ENCODE data around the gene CTSZ. TPM values are rescaled to one million over a fixed set of nuclear protein-coding genes. Genes with fewer than 3 reads are reported as not detected.

Gene CTSZ
- total RNA-seq, 1 experiment from 2014 or later = 37.6 TPM

DNA sequence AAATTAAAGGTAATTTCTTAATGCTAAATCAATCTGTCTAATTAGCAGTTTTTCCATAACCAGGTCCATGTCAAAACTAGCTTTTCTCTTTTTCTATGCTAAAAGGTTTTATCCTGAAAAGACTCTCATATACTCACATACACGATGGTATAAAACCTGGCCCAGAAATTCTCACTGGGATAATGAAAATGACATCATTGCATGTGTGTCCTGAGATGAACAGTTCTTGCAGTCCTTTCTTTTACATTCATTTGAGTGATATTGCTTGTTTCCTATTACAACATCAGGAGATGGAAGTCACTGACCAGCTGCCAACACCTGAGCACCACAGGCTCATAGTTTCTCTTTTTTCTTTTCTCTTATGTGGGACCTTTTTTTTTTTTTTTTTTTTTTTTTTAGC lies 43.4 kb upstream of the CTSZ start:
- 0 out of 2 replicates have a peak, but pooled peaks cover 2% of the 10 kb centered on the region for H3K4me1 ChIP-seq (ENCODE audit: insufficient read depth, low read length)
- H4K8ac ChIP-seq (replicated peaks; ENCODE audit: insufficient read length, low read depth, low read length) = no peak overlapping the region
- H2AFZ ChIP-seq (ENCODE audit: low read length) = no peak overlapping the region
- no peaks in the 10 kb centered on the region for H3K23me2 ChIP-seq (ENCODE audit: insufficient read length, low read depth, low read length, poor library complexity, severe bottlenecking)
- no peak overlapping the region for H3K4ac ChIP-seq (ENCODE audit: low read depth, low read length)
- no peaks in the 10 kb centered on the region for H3K27me3 ChIP-seq (ENCODE audit: insufficient read depth, low read length)
- Mint-ChIP-seq H3K4me1 (no peaks in the 10 kb centered on the region), H3K4me3 (no peak overlapping the region), H3K27ac (no peak overlapping the region), H3K9me3 (no peaks in the 10 kb centered on the region), H3K36me3 (ENCODE audit: insufficient read depth in 1 of 3, low read depth in 3 of 3) (no peaks in the 10 kb centered on the region), H3K27me3 (ENCODE audit: low read depth) (peaks cover 39% of the 10 kb centered on the region)
- no peak overlapping the region for H3K27ac ChIP-seq (ENCODE audit: insufficient read length, low read depth, low read length)
- H2BK20ac ChIP-seq (ENCODE audit: low read depth, low read length, poor library complexity, severe bottlenecking) = no peak overlapping the region
- no peak overlapping the region for H3K23ac ChIP-seq (ENCODE audit: insufficient read length, low read depth, low read length)
- no peaks in the 10 kb centered on the region for H4K20me1 ChIP-seq (ENCODE audit: control insufficient read depth, insufficient read depth, insufficient read length)
- H4K5ac ChIP-seq (ENCODE audit: insufficient read length, low read depth, low read length) = no peak overlapping the region
- H3K56ac ChIP-seq (ENCODE audit: insufficient read length, low read depth, low read length) = no peak overlapping the region
- no peak overlapping the region for H3K18ac ChIP-seq (ENCODE audit: insufficient read length, low read depth, low read length)
- no peak for DNase-seq
- TF ChIP-seq CTCF (conservative IDR thresholded peaks at IDR 0.05) = no peak
- H2BK120ac ChIP-seq (ENCODE audit: low read depth, low read length, poor library complexity, severe bottlenecking) = no peak overlapping the region
- no peak overlapping the region for H3K14ac ChIP-seq (ENCODE audit: insufficient read depth, low read length)
- no CpG with 5 or more reads among the region's 1 CpG for WGBS (ENCODE audit: extremely low coverage, insufficient read length, low lambda C conversion rate)
- no peak overlapping the region for H2AK5ac ChIP-seq (ENCODE audit: insufficient read length, low read length)
- H3K4me2 ChIP-seq (ENCODE audit: insufficient read depth, insufficient read length, low read length) = no peak overlapping the region
- H3K79me2 ChIP-seq (ENCODE audit: insufficient read depth, low read length) = no peaks in the 10 kb centered on the region
- H3T11ph ChIP-seq (ENCODE audit: low read length) = no peak overlapping the region
- H2BK15ac ChIP-seq (ENCODE audit: low read depth, low read length) = no peak overlapping the region
- H2BK12ac ChIP-seq (ENCODE audit: insufficient read length, low read depth, low read length) = no peak overlapping the region
- no peaks in the 10 kb centered on the region for H3K9me3 ChIP-seq (ENCODE audit: control insufficient read depth, low read depth, low read length)
- no peak overlapping the region for H2BK5ac ChIP-seq (ENCODE audit: insufficient read length, low read length)
- no peaks in the 10 kb centered on the region for H3K79me1 ChIP-seq (ENCODE audit: insufficient read depth, low read depth, low read length, poor library complexity, severe bottlenecking)
- H4K91ac ChIP-seq (ENCODE audit: insufficient read length, low read depth, low read length) = no peak overlapping the region
- H3K9ac ChIP-seq (ENCODE audit: extremely low read depth, insufficient read length, low read length) = no peak overlapping the region

Data from H9 (cell line).